T-helper 2 cell treated with Interferon-gamma antibody and Interleukin-4, amounts not matched to agents 5 μg/mL and 100 μg/mL, for 36 hours (primary cell): ENCODE results near the gene MAS1.

Source experiments
- DNase-seq: peaks from one replicate; pipeline ENCODE4 v3.0.0; 2021; ENCODE audit warnings: low spot score
- H3K27ac Mint-ChIP-seq: one replicate; pipeline ENCODE4 v1.8.0; 2021; ENCODE audit warnings: mild to moderate bottlenecking, mixed read lengths
- H3K27me3 Mint-ChIP-seq: one replicate; pipeline ENCODE4 v1.8.0; 2021; ENCODE audit warnings: low read depth, mixed read lengths
- H3K36me3 Mint-ChIP-seq: one replicate; pipeline ENCODE4 v1.8.0; 2021; ENCODE audit warnings: low read depth, mixed read lengths
- H3K4me1 Mint-ChIP-seq: one replicate; pipeline ENCODE4 v1.8.0; 2021; ENCODE audit warnings: low read depth, mixed read lengths
- H3K4me3 Mint-ChIP-seq: one replicate; pipeline ENCODE4 v1.8.0; 2022; ENCODE audit warnings: mild to moderate bottlenecking, moderate library complexity, mixed read lengths
- H3K9me3 Mint-ChIP-seq: one replicate; pipeline ENCODE4 v1.8.0; 2021; ENCODE audit warnings: mixed read lengths

The MAS1 gene

GRCh38 chr6:159890201-159890600 is 587 bp upstream of the MAS1 start:
- Mint-ChIP-seq H3K9me3 (no peaks in the 10 kb centered on the region), H3K4me3 (no peak overlapping the region), H3K36me3 (no peaks in the 10 kb centered on the region), H3K27me3 (peaks cover 58% of the 10 kb centered on the region), H3K4me1 (no peaks in the 10 kb centered on the region), H3K27ac (no peak overlapping the region)
- DNase-seq: no peak

GRCh38 chr6:159892053-159892452 is 1.3 kb downstream of the MAS1 start:
- DNase-seq: no peak
- Mint-ChIP-seq H3K27me3 (peaks cover 46% of the 10 kb centered on the region), H3K27ac (no peak overlapping the region), H3K36me3 (no peaks in the 10 kb centered on the region), H3K4me3 (no peak overlapping the region), H3K4me1 (no peaks in the 10 kb centered on the region), H3K9me3 (no peaks in the 10 kb centered on the region)

- no peak overlapping the region for H3K27ac Mint-ChIP-seq
- H3K4me3 Mint-ChIP-seq: no peak overlapping the region
- H3K27me3 Mint-ChIP-seq: peaks cover 45% of the 10 kb centered on the region
- H3K4me1 Mint-ChIP-seq: no peaks in the 10 kb centered on the region
- no peak for DNase-seq
- H3K9me3 Mint-ChIP-seq: no peaks in the 10 kb centered on the region
- H3K36me3 Mint-ChIP-seq: no peaks in the 10 kb centered on the region
Measured at GRCh38 chr6:159893064-159893463, 2.3 kb downstream of the MAS1 start.

GRCh38 chr6:159894991-159895390 is 4.2 kb downstream of the MAS1 start:
- no peaks in the 10 kb centered on the region for H3K9me3 Mint-ChIP-seq
- no peaks in the 10 kb centered on the region for H3K4me1 Mint-ChIP-seq
- no peak overlapping the region for H3K27ac Mint-ChIP-seq
- H3K36me3 Mint-ChIP-seq: no peaks in the 10 kb centered on the region
- H3K4me3 Mint-ChIP-seq: no peak overlapping the region
- H3K27me3 Mint-ChIP-seq: peaks cover 34% of the 10 kb centered on the region
- no peak for DNase-seq

GRCh38 chr6:159897603-159898002 is 6.8 kb downstream of the MAS1 start:
- Mint-ChIP-seq H3K9me3 (no peaks in the 10 kb centered on the region), H3K27me3 (peaks cover 14% of the 10 kb centered on the region), H3K36me3 (no peaks in the 10 kb centered on the region), H3K4me3 (no peak overlapping the region), H3K27ac (no peak overlapping the region), H3K4me1 (no peaks in the 10 kb centered on the region)
- no peak for DNase-seq

- no peak for DNase-seq
- Mint-ChIP-seq H3K9me3 (no peaks in the 10 kb centered on the region), H3K27ac (no peak overlapping the region), H3K4me1 (no peaks in the 10 kb centered on the region), H3K36me3 (no peaks in the 10 kb centered on the region), H3K4me3 (no peak overlapping the region), H3K27me3 (peaks cover 6% of the 10 kb centered on the region)
Measured at GRCh38 chr6:159898519-159898918, 7.7 kb downstream of the MAS1 start.

- Mint-ChIP-seq H3K4me1 (no peaks in the 10 kb centered on the region), H3K27ac (no peak overlapping the region), H3K9me3 (no peaks in the 10 kb centered on the region), H3K36me3 (no peaks in the 10 kb centered on the region), H3K27me3 (no peaks in the 10 kb centered on the region), H3K4me3 (no peak overlapping the region)
- DNase-seq: no peak
Measured at GRCh38 chr6:159899994-159900745, 9.4 kb downstream of the MAS1 start.

GRCh38 chr6:159902620-159903019 is 11.8 kb downstream of the MAS1 start:
- H3K36me3 Mint-ChIP-seq: no peaks in the 10 kb centered on the region
- DNase-seq: no peak
- H3K27me3 Mint-ChIP-seq: no peaks in the 10 kb centered on the region
- no peak overlapping the region for H3K4me3 Mint-ChIP-seq
- H3K4me1 Mint-ChIP-seq: no peaks in the 10 kb centered on the region
- no peaks in the 10 kb centered on the region for H3K9me3 Mint-ChIP-seq
- H3K27ac Mint-ChIP-seq: no peak overlapping the region

- H3K9me3 Mint-ChIP-seq: no peaks in the 10 kb centered on the region
- no peak for DNase-seq
- H3K4me3 Mint-ChIP-seq: no peak overlapping the region
- H3K27me3 Mint-ChIP-seq: peaks cover 3% of the 10 kb centered on the region
- no peak overlapping the region for H3K27ac Mint-ChIP-seq
- H3K36me3 Mint-ChIP-seq: no peaks in the 10 kb centered on the region
- no peaks in the 10 kb centered on the region for H3K4me1 Mint-ChIP-seq
Measured at GRCh38 chr6:159904497-159904911, 13.7 kb downstream of the MAS1 start.

GRCh38 chr6:159906400-159906799 is 15.6 kb downstream of the MAS1 start:
- H3K4me3 Mint-ChIP-seq: no peak overlapping the region
- no peak for DNase-seq
- H3K36me3 Mint-ChIP-seq: no peaks in the 10 kb centered on the region
- H3K27me3 Mint-ChIP-seq: peaks cover 12% of the 10 kb centered on the region
- H3K27ac Mint-ChIP-seq: no peak overlapping the region
- H3K4me1 Mint-ChIP-seq: no peaks in the 10 kb centered on the region
- no peaks in the 10 kb centered on the region for H3K9me3 Mint-ChIP-seq

GRCh38 chr6:159908535-159908934 is 17.7 kb downstream of the MAS1 start:
- Mint-ChIP-seq H3K36me3 (no peaks in the 10 kb centered on the region), H3K27ac (no peak overlapping the region), H3K9me3 (no peaks in the 10 kb centered on the region), H3K27me3 (peaks cover 16% of the 10 kb centered on the region), H3K4me1 (peaks cover 2% of the 10 kb centered on the region), H3K4me3 (no peak overlapping the region)
- DNase-seq: no peak

- Mint-ChIP-seq H3K27ac (no peak overlapping the region), H3K4me1 (peaks cover 4% of the 10 kb centered on the region)
Measured at GRCh38 chr6:159908979-159909378, 18.2 kb downstream of the MAS1 start.

GRCh38 chr6:159910342-159910741 is 19.6 kb downstream of the MAS1 start:
- Mint-ChIP-seq H3K9me3 (no peaks in the 10 kb centered on the region), H3K27ac (no peak overlapping the region)

More at GRCh38 chr6:159908979-159909378, 18.2 kb downstream of the MAS1 start:
- Mint-ChIP-seq H3K9me3 (no peaks in the 10 kb centered on the region), H3K27me3 (peaks cover 16% of the 10 kb centered on the region), H3K36me3 (no peaks in the 10 kb centered on the region), H3K4me3 (no peak overlapping the region)
- no peak for DNase-seq

GRCh38 chr6:159913375-159913774 is 22.6 kb downstream of the MAS1 start:
- Mint-ChIP-seq H3K4me3 (no peak overlapping the region), H3K9me3 (no peaks in the 10 kb centered on the region), H3K4me1 (peaks cover 11% of the 10 kb centered on the region), H3K27ac (no peak overlapping the region), H3K36me3 (no peaks in the 10 kb centered on the region), H3K27me3 (peaks cover 16% of the 10 kb centered on the region)
- no peak for DNase-seq

More at GRCh38 chr6:159910342-159910741, 19.6 kb downstream of the MAS1 start:
- H3K36me3 Mint-ChIP-seq: no peaks in the 10 kb centered on the region
- no peak for DNase-seq
- no peak overlapping the region for H3K4me3 Mint-ChIP-seq
- H3K4me1 Mint-ChIP-seq: peaks cover 11% of the 10 kb centered on the region
- peaks cover 16% of the 10 kb centered on the region for H3K27me3 Mint-ChIP-seq
